GM21825 (cell line): ENCODE measurements around the gene FAM241B.

Source experiments
- ATAC-seq: cut with Tn5 transposase; IDR thresholded peaks from one replicate; pipeline ENCODE4 v1.9.1; 2021; ENCODE audit warnings: mild to moderate bottlenecking, moderate library complexity; ENCODE audit not compliant: unreplicated experiment

The FAM241B gene

DNA sequence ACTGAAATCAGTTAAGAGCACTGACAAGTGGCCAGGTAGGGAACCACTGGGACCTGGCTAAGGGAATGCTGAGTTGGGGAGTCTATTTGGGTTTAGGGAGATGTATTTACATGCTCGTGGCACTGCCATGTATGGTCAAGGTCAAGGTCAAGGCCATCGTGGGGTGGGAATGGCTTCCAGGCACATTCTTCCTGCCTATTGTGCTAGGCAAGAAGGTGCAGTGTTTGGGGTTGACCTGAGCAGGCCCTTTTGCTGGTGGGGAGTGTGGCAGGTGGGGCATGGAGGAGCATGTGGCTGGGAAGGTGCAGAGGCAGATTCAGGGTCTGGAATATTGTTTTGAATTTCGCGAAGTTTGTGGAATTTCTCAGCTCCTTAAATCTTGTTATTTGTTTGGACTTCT, 17.8 kb downstream of the FAM241B start:
- ATAC-seq, result no peak

DNA sequence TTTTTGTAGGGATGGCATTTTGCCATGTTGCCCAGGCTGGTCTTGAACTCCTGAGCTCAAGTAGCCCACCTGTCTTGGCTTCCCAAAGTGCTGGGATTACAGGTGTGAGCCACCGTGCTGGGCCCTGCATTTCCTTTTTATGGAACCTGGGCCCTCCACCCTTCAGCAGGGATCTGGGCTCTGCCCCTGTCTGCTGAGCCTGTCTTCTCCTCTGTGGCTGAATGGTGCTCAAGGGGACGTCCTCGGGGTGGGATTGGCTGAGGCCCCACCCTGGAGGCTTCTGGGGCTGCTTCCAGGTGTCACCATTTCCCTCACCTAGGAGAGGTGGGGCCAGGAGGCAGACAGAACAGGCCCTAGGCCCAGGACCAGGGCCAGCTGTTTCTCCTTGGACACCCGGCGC, 18.4 kb downstream of the FAM241B start:
- no peak for ATAC-seq

DNA sequence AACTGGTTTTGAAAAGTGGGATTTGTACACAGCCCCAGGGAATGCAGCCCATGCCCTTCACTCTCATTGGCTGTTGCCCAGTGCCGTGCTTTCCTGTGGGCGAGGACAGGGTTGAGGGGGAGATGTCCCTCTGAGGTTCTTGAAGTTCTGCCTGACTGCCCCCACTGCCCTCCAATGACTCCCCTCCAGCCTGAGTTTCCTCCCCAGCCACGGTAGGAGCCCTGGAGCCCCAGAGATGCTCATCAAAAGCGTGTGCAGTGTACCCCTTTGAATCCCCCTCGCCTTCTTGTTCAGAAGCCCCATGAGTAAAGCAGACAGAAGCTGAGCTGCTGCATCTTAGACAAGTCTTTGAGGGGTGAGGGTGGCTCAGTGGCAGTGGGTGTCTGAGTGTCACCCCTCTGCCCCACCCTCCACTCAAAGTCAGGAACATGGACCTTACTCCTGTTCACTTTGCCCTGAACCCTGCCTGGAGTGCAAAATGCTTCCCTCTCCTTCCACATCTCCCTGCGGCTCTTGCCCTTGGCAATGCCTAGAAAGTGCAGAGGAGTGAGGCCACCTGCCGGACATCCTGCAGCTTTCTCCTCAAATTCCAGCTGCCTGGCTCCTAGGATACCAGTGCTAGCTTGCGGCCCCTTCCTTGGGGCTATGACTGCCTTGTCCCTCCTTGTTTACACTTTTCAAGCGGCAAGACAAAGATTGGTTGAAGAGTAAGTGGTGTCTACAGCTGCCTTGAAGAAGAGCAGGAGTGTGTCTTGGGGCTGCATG, 19.9 kb downstream of the FAM241B start:
- no peak for ATAC-seq

DNA sequence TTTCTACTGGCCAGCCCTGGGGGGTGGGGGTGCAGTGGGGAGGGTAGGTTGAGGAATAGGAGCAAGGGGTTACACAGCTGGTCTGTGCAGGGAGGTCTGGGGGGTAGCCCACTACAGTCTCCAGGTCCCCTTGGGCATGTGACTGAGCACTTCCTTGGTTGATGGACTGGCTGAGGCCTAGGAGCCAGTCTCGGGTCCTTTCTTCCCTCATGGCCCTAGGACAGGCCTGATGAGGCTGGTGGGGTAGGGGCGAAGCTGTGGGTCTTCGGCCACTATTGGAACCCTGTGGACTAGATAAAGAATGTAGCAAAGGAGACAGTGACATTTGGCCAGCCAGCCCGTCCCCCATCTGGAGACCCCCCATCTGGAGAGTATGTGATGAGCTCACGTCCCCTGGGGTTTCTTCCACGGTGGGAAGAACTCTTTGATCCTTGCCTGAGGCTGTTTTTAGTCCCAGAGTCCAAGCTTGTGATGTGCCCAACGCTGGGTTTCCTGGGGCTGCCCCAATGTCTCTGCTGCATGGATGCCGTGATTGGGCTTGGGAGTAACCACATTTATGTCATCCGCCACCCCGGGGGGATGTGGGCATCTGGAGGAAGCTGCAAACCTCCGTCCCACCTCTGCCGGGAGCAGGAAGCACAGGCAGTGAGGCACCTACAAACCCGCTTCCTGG, 20.7 kb downstream of the FAM241B start:
- ATAC-seq, result no peak

DNA sequence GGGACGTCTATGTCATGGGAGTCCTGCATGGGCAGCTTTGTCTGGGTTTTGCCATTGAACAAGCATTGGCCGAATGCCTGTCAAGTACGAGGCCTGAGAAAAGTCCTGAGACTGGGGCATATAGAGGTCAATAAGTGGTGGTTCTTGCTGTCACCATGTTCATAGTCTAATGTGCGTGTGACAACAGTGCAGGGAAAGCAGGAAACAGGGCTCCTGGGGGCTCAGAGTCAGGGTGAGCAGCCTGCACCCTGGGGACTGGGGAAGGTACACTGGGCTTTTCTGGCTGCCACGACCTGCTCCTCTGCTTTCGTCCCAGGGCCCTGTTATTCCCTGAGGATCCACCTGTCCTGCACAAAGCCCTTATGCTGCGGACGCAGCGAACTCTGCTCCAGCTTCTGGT, 21.3 kb downstream of the FAM241B start:
- ATAC-seq, result no peak

DNA sequence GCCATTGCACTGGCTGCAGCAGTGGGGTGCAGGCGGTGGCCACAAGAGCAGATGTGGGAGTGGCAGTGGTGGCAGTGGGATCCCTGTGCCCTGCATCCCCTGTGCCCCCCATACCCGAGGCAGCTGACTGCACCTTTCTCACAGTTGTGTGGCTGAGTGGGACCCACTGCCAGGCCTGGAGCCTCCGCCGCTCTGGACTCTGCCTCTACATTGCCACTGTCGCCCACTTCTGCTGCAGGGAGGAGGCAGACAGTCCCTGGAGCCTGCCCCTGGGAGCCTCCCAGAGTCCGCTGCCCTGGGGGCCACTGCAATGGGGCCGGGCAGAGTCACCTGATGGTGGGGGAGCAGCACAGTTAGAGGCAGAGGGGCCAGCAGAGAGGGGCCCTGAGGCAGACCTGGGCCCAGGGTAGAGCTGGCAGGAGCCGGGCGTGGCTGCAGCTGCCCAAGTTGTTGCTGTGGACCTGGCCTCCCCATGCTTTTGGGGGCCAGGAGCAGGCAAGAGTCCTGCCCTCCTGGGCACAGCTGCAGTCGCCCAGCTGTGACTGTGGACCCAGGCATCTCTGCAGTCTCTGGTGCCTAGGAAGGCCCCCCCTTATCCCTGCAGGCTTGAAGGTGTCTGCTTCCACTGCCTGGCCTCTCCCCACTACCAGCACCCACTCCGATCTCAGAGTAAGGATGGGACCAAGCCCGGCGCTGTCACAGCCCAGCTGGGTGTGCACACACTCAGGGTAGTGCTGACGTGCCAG, 22.2 kb downstream of the FAM241B start:
- no peak for ATAC-seq

DNA sequence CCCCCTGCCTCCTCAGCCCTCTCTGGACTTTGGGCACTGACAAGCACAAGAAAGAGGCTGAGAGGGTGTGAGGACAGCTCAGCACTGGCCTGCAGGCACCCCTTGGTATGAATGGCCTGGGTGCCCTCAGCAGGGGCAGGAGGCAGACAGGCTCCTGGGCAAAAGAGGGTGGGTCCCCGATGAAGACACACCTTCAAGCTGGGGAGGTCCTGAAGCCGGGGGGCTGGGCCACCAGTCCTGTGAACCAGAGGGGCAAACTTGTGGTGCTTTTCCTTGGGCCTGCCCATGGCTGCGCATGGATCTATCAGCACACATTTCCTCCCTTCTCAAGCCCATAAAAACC, 22.8 kb downstream of the FAM241B start:
- ATAC-seq, result no peak

DNA sequence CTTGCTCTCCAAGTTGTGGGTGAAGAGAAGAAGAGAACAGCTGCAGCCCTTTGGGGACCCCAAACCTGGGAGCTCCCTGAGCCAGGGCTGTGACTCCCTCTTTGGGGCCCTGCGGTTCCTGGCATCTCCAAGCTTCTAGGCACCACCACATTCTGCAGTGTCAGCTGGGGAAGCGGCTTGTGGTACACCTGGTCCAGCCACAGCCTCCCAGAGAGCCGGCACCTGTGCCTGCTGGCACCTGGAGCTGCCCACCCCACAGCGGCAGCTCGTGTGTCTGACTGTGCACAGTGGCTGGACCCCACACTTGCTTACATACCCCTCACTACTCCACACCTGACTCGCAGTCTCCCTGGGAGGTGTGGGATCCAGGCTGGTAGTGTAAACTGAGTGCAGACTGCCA, 23.5 kb downstream of the FAM241B start:
- no peak for ATAC-seq

DNA sequence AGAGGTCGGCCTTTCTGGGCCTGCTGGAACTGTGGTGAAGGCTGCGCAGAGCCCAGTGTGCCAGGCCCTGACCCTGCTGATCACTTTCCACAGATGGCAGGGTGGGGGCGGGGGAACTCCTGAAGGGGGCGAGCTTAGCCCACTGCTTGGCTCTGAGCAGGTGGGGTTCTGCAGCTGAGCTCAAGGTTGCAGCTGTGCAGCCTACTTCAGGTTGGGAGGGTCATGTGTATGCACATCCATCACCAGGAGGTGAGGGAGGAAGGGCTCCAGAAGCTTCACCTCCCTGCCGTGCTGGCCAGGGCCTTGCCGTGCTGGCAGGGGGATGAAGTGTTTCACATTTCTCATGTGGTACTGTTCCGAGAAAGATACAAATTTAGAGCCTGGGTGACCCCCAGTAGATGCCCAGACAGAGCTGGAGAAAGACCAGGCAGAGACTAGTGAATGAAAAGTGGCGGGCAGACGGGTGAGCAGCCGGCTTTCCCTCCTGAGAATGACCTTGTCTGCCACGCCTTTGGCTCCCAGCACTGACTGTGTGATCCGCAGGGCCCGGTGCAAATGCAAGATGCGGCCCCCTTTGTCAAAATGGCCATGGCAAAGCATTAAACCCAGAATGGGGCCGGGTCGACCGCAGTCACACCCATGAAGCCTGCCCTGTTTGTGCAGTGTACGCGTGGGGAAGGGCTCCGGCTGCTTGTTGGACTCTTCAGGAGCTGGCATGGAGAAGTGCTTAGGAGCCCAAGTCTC, 25.2 kb downstream of the FAM241B start:
- ATAC-seq, result no peak

DNA sequence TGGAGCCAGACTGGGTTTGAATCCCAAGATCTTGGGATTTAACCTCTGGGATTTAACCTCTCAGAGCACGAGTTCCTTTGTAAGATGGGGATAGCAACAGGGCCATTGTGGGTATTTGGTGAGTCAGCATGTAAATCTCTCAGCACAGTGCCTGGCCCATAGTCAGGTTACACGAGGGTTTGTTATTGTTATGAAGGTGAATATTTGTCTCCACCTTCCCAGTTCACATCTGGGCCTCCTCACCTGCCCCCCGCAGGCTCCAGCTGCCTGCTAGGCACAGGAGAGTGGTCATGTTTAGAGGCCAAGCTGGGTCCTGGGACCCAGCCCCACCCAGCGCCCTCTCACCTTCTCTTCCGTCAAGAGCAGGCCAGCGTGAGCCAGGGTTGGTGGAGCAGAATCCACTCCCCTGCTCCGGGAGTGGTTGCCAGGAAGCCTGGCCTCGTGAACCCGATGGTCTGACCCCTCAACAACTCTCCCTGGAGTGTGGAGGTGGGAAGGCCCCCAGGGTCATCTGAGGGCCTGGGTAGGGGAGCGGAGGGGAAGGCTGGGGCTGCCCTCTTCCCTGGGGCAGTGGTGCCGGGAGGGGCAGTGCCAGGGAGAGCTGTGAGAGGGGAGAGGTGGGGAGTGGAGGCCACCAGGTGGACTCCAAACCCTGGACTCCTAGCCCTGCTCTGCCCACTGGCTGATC, 26.0 kb downstream of the FAM241B start:
- ATAC-seq, result no peak

DNA sequence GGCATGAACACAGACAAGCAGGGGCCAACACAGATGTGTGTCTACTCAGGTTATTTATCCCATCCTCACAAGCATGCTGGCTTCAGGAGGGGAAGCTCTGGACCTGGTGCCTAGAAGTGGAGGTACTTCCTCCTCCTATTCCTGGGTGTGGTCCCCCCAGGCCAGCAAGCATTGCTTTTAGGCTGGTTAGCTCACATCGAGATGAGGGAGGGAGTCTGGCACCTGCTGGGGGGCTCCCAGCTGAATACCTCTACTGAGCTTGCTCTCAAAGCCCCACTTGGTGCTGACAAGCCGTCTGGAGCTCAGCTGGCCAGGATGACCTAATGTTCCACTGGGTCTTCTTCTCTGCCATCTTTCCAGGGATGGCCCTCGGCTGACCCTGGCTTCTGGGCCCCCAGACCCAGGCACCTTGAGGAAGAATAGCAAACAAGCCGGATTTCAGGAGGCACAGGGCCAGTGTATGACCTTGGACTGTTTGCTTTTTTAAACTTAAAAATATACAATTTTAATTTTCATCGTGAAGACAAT, 26.8 kb downstream of the FAM241B start:
- ATAC-seq, result no peak

DNA sequence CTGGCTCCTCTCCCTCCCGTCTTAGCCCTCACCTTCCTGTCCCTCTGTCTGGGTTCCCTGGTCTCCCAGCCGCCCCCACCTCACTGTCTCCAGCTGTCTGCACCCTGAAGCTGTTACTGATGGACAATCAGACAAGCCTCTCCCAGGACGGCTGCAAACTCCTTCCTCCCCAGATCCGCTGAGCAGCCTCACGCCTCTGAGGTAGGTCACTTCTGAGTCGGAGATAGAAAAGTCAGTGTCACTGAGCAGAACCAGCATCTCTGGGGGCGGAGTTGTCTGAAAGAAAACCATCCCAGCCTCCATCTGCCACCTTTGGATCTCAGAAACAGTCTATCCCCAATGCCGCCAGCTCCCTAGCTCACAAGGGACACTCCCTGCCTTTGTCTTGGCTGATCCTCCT, 27.4 kb downstream of the FAM241B start:
- ATAC-seq, result no peak

DNA sequence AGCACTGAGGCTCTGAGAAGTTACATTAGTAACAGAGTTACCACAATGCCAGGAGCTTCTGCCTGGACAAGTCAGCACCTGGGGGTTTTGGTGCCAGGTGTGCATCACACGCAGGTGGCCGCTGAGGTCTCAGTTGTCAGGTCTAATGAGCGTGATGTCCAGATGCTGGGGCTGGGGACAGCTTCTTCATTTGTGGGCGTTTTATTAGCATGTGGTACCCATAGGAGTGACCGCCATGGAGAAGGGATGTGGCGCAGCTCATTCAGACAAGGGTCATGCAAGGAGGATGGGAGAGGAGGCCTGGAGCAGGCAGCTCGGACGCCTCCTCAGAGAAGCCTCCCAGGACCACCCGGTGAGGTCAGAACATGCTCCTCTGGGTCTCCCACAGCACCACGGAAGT, 27.8 kb downstream of the FAM241B start:
- ATAC-seq, result no peak

DNA sequence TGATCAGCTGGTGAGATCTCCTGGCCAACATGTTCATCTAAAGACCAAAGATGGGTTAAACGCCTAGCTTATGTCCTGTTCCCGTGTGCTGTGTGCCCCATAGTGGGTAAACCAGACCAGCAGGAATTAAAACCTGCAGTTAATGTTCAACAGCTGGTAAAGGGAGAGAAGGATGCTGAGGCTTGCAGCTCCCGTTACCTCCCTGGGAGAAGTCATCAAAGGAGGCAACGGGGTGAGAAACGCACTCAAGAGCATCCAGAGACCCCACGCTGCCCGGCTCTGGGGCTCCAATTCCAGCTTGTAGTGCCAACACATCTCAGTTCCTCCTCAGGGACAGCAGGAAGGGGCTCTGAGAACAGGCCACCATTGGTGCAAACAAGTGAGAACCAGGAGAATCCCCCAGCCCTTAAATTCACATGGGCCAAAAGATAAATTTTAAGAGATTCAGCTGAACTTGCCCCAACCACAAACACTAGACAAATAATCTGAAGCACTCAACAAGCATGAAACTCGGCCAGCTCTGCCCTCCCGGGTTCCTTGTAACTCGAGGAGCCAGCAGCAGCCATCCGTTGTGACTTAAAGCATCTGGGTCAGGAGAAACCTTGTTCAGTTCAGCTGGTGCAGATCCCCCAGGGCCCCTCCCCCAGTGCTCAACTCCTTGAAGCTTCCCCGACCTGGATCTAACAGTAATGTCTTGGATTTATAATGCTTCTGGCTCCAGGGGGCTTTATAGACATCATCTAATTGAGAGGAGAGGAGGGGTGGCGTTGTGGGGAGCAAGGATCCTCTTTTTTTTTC, 29.4 kb downstream of the FAM241B start:
- ATAC-seq, result no peak

DNA sequence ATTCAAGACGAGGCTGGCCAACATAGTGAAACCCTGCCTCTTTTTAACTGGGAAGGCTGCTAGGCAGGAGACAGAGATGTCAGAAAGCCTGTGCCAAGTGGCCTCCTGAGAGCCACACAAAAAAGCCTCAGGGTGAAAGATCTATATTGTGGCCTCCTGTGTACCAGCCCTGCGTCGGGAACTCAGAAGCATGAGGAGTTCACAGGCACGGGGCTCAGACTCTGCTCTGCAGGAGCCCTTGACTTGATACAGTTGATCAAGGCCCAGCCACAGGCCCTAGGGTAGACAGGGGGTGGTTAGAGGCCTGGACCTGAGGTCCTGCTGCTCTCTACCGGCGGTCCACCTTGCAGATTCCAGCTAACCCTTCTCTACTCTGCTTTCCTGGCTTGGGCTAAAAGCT, 30.2 kb downstream of the FAM241B start:
- no peak for ATAC-seq

DNA sequence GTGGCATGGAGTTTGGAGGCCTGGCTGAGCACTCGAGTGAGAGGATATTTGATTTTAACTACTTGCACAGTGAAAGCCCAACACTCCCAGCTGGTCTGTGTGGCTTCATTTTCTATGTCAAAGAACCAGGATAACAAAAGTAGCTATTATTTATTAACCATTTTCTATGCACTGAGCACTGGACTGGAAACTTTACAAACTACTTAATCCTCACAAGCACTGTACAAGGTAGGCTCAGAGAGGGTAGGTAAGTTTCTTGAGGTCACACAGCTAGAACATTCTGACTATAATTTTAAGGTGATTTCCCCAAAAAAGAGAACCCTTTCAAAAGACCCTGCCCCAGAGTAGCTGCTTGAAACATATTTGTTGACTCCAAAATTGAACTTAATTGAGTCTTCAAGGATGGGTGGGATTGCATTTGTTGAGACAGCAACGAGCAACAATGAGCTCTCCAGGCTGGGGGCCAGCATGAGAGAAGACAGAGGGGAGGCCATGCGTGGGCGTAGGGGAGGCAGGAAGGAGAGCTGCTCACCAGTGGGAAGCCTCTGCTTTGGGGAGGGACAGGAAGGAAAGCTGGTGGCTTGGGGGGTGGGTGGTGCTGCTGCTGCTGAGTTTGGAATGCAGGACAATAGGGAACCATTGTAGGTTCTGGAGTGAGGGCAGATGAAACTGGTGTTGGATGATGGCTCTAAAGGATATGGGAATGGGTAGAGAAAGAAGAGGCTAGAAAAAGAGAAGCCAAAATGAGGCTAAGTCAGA, 31.5 kb downstream of the FAM241B start:
- no peak for ATAC-seq

DNA sequence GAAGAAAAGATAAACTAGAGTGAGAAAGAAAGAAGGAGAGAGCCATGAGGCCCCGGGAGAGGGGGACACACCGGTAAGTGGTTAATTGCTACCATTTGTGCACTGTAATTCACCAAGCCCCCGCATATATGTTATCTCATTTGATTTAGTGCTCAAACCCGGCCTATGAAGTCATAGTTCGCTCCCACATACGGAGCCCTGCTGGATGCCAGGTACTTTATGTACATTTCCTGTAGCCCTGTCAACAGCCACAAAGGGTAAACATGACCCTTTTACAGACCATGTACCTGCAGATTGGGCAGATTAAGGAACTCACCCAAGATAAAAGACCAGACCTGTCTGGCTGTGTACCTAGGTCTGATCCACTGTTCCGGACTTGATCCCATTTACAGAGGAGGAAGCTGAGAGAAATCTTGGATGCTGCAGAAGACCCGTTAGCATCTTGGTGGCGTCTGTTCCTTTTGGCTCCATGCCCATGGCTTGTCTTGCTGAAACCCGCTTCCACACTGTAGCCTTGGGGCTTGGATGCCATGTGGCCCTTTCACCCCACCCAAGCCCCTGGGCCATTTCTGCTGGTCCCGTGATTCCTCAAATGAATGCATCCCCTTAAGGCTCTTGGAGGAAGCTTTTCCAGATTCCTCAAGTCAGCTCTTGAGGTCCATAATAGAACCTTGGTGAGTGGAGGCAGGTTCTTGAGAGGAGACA, 32.3 kb downstream of the FAM241B start:
- ATAC-seq, result no peak

DNA sequence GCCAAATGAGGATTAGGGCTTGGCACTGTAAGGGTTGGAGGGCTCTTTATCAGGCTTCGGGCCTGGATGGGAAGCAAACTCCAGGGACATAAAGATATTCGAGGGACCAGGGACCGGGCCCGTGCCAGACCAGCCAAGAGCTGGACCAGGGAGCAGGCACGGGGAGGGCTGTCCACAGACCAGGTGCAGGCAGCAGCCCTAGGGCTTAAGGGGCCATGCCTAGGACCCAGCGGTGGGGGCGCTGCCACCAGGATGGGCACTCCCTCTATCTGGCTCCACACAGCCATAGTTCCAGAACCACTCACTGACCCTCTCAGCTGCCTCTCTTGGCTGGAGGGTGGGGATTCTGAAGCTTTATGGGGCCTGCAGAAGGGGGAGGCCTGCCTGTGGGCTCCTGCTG, 32.9 kb downstream of the FAM241B start:
- ATAC-seq, result no peak
